ENCODE measurements around the gene C2CD3. TPM values are rescaled to one million over a fixed set of nuclear protein-coding genes. Genes with fewer than 3 reads are reported as not detected.

C2CD3 gene
- polyA plus RNA-seq, 1 experiment: 8.7 TPM

DNA sequence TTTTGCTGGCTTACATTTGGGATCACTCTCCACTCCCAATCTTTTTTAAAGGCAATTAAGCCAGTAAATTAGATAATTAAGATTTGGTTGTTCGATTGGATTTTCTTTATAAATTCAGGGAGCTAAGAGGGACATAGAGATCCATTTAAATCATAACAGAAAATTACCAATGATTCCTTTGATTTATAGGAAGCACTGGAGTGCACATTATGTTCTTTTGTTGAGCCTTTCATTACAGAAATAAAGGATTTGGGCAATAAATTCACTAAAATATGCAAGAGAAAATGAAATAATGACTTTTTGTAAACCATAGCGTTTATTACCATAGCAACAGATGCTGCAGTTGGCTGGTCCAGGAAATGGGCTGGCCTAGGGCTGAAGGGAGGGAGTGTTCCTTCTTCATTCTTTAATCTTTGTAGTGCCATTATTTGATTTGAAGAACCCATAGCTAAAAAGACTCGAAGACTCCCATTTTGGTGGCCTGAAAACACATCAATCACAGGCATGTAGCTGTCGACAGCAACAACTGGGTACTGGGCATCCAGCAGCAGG is 73.0 kb downstream of the C2CD3 start:
- no peaks in the 10 kb centered on the region for H3K27me3 ChIP-seq (ENCODE audit: control insufficient read depth, insufficient read depth, low read length)
- H3K27ac ChIP-seq (ENCODE audit: low read depth, low read length): no peak overlapping the region
- H3K9me3 ChIP-seq (ENCODE audit: control insufficient read depth, insufficient read depth, low read length): no peaks in the 10 kb centered on the region
- ChIA-PET POLR2A (no interaction called here), CTCF (no interaction called here)
- no peak for TF ChIP-seq CTCF (IDR thresholded peaks at IDR 0.05; ENCODE audit: low read depth, low read length)
- DNase-seq (ENCODE audit: low read depth, low spot score): no peak
- H3K4me3 ChIP-seq (ENCODE audit: low read depth, low read length): no peak overlapping the region

DNA sequence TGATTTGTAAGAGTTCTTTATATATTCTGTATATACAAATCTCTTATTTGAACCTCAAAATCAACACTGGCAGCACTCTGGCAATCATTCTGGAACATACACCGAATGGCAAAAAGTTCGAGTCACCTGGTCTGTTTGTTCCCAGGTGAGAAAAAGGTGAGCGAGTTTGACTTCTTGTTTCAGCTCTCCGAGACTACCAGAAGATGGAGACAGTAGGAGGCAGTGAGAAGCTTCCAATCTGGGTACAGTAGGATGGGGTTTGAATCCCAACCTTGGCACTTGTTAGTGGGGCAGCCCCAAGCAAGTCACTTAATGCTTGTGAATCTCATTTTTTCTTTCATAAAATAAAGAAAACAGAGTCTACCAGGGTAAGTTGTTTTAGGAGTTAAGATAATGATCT is 76.4 kb downstream of the C2CD3 start:
- Histone ChIP-seq H3K27me3 (ENCODE audit: control insufficient read depth, insufficient read depth, low read length) (no peaks in the 10 kb centered on the region), H3K4me3 (ENCODE audit: low read depth, low read length) (no peak overlapping the region), H3K9me3 (ENCODE audit: control insufficient read depth, insufficient read depth, low read length) (no peaks in the 10 kb centered on the region), H3K27ac (ENCODE audit: low read depth, low read length) (no peak overlapping the region)
- CTCF ChIA-PET: interaction anchor here (1.4 kb wide), 1 partner anchor 130 kb away, joined by 4 read pairs; no protein-coding TSS in a partner anchor
- no peak for TF ChIP-seq CTCF (IDR thresholded peaks at IDR 0.05; ENCODE audit: low read depth, low read length)
- POLR2A ChIA-PET: no interaction called here
- no peak for DNase-seq (ENCODE audit: low read depth, low spot score)

DNA sequence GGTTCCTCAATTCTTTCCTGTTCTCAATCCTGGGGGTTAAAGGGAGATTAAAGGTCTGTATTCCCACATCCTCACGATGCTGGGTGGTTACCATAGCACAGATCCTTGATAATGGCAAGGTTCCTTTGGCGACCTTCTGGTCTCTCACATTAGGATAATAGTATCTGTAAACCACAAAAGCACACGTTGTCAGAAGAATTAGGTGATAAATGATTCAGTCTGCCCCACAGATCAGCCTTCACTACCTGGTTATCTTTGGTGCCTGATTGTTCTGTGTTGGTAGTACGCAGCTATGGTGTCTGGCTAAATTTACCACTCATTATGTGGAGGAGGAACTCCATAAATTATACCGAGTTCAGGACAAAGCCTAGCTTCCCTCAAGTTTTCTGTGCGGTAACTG is 78.4 kb downstream of the C2CD3 start:
- ChIA-PET CTCF (no interaction called here), POLR2A (no interaction called here)
- Histone ChIP-seq H3K9me3 (ENCODE audit: control insufficient read depth, insufficient read depth, low read length) (no peaks in the 10 kb centered on the region), H3K27ac (ENCODE audit: low read depth, low read length) (no peak overlapping the region), H3K4me3 (ENCODE audit: low read depth, low read length) (no peak overlapping the region), H3K27me3 (ENCODE audit: control insufficient read depth, insufficient read depth, low read length) (no peaks in the 10 kb centered on the region)
- no peak for TF ChIP-seq CTCF (IDR thresholded peaks at IDR 0.05; ENCODE audit: low read depth, low read length)
- DNase-seq (ENCODE audit: low read depth, low spot score): no peak

- ChIA-PET POLR2A (no interaction called here), CTCF (no interaction called here)
- no peak for DNase-seq (ENCODE audit: low read depth, low spot score)
- Histone ChIP-seq H3K27me3 (ENCODE audit: control insufficient read depth, insufficient read depth, low read length) (no peaks in the 10 kb centered on the region), H3K9me3 (ENCODE audit: control insufficient read depth, insufficient read depth, low read length) (no peaks in the 10 kb centered on the region), H3K4me3 (ENCODE audit: low read depth, low read length) (no peak overlapping the region), H3K27ac (ENCODE audit: low read depth, low read length) (no peak overlapping the region)
- no peak for TF ChIP-seq CTCF (IDR thresholded peaks at IDR 0.05; ENCODE audit: low read depth, low read length)
Observed at GRCh38 chr11:74091549-74091948, 79.3 kb downstream of the C2CD3 start.

DNA sequence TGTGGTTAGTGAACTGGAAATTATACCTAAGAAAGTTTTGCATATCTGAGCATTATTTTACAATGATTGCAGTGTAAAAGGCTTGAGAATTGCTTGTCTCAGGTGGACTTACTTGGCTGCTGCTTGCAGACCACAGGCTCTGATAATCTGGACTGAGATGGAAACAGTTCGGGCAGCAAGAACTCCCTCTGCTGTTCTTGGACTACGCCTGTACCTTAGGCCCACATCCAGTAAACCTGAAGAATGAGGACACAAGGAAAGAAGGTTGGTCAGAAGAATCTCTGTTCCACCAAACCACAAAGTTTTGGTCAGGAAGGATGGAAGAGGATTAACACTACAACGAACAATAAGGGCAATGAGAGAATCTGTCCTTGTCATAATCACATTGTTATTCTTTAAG is 80.1 kb downstream of the C2CD3 start:
- CTCF ChIA-PET: interaction anchor here (0.9 kb wide), 1 partner anchor 127 kb away, joined by 3 read pairs; no protein-coding TSS in a partner anchor
- TF ChIP-seq CTCF (IDR thresholded peaks at IDR 0.05; ENCODE audit: low read depth, low read length): peak; percentile 41
- DNase-seq (ENCODE audit: low read depth, low spot score): no peak

More for the DNA sequence above, 80.1 kb downstream of the C2CD3 start:
- POLR2A ChIA-PET: no interaction called here
- Histone ChIP-seq H3K4me3 (ENCODE audit: low read depth, low read length) (no peak overlapping the region), H3K27ac (ENCODE audit: low read depth, low read length) (no peak overlapping the region), H3K27me3 (ENCODE audit: control insufficient read depth, insufficient read depth, low read length) (no peaks in the 10 kb centered on the region), H3K9me3 (ENCODE audit: control insufficient read depth, insufficient read depth, low read length) (no peaks in the 10 kb centered on the region)
